ENCODE measurements around the gene FSD1. TPM values are rescaled to one million over a fixed set of nuclear protein-coding genes. Genes with fewer than 3 reads are reported as not detected.

Gene FSD1
- polyA plus RNA-seq, 1 experiment = 6.8 TPM

- no peak for DNase-seq (ENCODE audit: low read depth, low spot score)
- H3K27ac ChIP-seq (ENCODE audit: low read depth, low read length) = no peak overlapping the region
- H3K4me3 ChIP-seq (ENCODE audit: low read depth, low read length) = no peak overlapping the region
- ChIA-PET CTCF (no interaction called here), POLR2A (interaction anchor here (0.6 kb wide), 1 partner anchor 113 kb away, joined by 5 read pairs; no protein-coding TSS in a partner anchor)
- no peak for TF ChIP-seq CTCF (IDR thresholded peaks at IDR 0.05; ENCODE audit: low read depth, low read length)
- H3K9me3 ChIP-seq (ENCODE audit: control insufficient read depth, insufficient read depth, low read length) = no peaks in the 10 kb centered on the region
- H3K27me3 ChIP-seq (ENCODE audit: control insufficient read depth, insufficient read depth, low read length) = no peaks in the 10 kb centered on the region
These were observed 3.8 kb upstream of the FSD1 start for GRCh38 chr19:4300589-4300988.

GRCh38 chr19:4301590-4302242, 2.7 kb upstream of the FSD1 start:
- Histone ChIP-seq H3K9me3 (ENCODE audit: control insufficient read depth, insufficient read depth, low read length) (no peaks in the 10 kb centered on the region), H3K27ac (ENCODE audit: low read depth, low read length) (no peak overlapping the region), H3K4me3 (ENCODE audit: low read depth, low read length) (no peak overlapping the region), H3K27me3 (ENCODE audit: control insufficient read depth, insufficient read depth, low read length) (no peaks in the 10 kb centered on the region)
- no peak for TF ChIP-seq CTCF (IDR thresholded peaks at IDR 0.05; ENCODE audit: low read depth, low read length)
- CTCF ChIA-PET = interaction anchor here (0.6 kb wide), 1 partner anchor 32 kb away, joined by 9 read pairs; no protein-coding TSS in a partner anchor
- POLR2A ChIA-PET = no interaction called here
- DNase-seq (ENCODE audit: low read depth, low spot score) = no peak

- no peak for TF ChIP-seq CTCF (IDR thresholded peaks at IDR 0.05; ENCODE audit: low read depth, low read length)
- H3K9me3 ChIP-seq (ENCODE audit: control insufficient read depth, insufficient read depth, low read length) = no peaks in the 10 kb centered on the region
- ChIA-PET CTCF (interaction anchor here (0.6 kb wide), 1 partner anchor 33 kb away, joined by 9 read pairs; no protein-coding TSS in a partner anchor), POLR2A (no interaction called here)
- no peak within 1 kb of the TSS for H3K27ac ChIP-seq (ENCODE audit: low read depth, low read length)
- no peak for DNase-seq (ENCODE audit: low read depth, low spot score)
- H3K27me3 ChIP-seq (ENCODE audit: control insufficient read depth, insufficient read depth, low read length) = no peaks in the 10 kb centered on the region
- H3K4me3 ChIP-seq (ENCODE audit: low read depth, low read length) = no peak within 1 kb of the TSS
These were observed 2.2 kb upstream of the FSD1 start, which contains the start of gene TMIGD2 for GRCh38 chr19:4302243-4302640. Gene TMIGD2, minus strand, starts transcription at chr19:4302389. Its CDS starts 4 bp downstream, at chr19:4302385.

- no peaks in the 10 kb centered on the region for H3K27me3 ChIP-seq (ENCODE audit: control insufficient read depth, insufficient read depth, low read length)
- peak overlapping the region; percentile 55; the same call in 1 of the 2 replicates for H3K4me3 ChIP-seq (ENCODE audit: low read depth, low read length)
- no peak overlapping the region for H3K27ac ChIP-seq (ENCODE audit: low read depth, low read length)
- POLR2A ChIA-PET = interaction anchor here (0.6 to 1.0 kb wide), 4 partner anchors 18 to 564 kb away, joined by 3 to 8 read pairs (median 5); partner anchors contain the start of gene PLIN3
- CTCF ChIA-PET = no interaction called here
- no peaks in the 10 kb centered on the region for H3K9me3 ChIP-seq (ENCODE audit: control insufficient read depth, insufficient read depth, low read length)
- no peak for TF ChIP-seq CTCF (IDR thresholded peaks at IDR 0.05; ENCODE audit: low read depth, low read length)
- no peak for DNase-seq (ENCODE audit: low read depth, low spot score)
These were observed 420 bp upstream of the FSD1 start for GRCh38 chr19:4303819-4304537.

- Histone ChIP-seq H3K4me3 (ENCODE audit: low read depth, low read length) (peak overlapping the region; percentile 55; the same call in 1 of the 2 replicates), H3K9me3 (ENCODE audit: control insufficient read depth, insufficient read depth, low read length) (peaks cover 2% of the 10 kb centered on the region; the same call in 1 of the 2 replicates), H3K27me3 (ENCODE audit: control insufficient read depth, insufficient read depth, low read length) (no peaks in the 10 kb centered on the region), H3K27ac (ENCODE audit: low read depth, low read length) (no peak overlapping the region)
- CTCF ChIA-PET = no interaction called here
- POLR2A ChIA-PET = no interaction called here
- no peak for TF ChIP-seq CTCF (IDR thresholded peaks at IDR 0.05; ENCODE audit: low read depth, low read length)
- no peak for DNase-seq (ENCODE audit: low read depth, low spot score)
These were observed 837 bp downstream of the FSD1 start for GRCh38 chr19:4305257-4305612.

Measured in AG04450 (cell line).